GM23338 (cell line): ENCODE results near the gene KCNJ16. TPM values are rescaled to one million over a fixed set of nuclear protein-coding genes. Genes with fewer than 3 reads are reported as not detected.

Source experiments
- ATAC-seq: fragments of 200-7000 bp; cut with Tn5 transposase; 3 replicates; pipeline ENCODE4 v1.9.1; 2020
- DNase-seq: peaks from one replicate; pipeline ENCODE4 v3.0.0-alpha.2; 2015; ENCODE audit warnings: low spot score
- H2AFZ ChIP-seq: fragments of 200-600 bp; sonication (generic); 2 replicates; pipeline ENCODE4 v1.8.0; 2016; ENCODE audit warnings: antibody characterized with exemption, mild to moderate bottlenecking, moderate library complexity
- H3F3A ChIP-seq: fragments of 200-600 bp; sonication (generic); replicated peaks from 2 replicates; pipeline ENCODE4 v1.8.0; 2017; ENCODE audit warnings: antibody characterized with exemption, mixed run types, low read depth
- H3K27ac ChIP-seq: fragments of 200-600 bp; sonication (generic); 2 replicates; pipeline ENCODE4 v1.6.1; 2016; ENCODE audit warnings: low read depth
- H3K27me3 ChIP-seq: fragments of 200-600 bp; sonication (generic); 2 replicates; pipeline ENCODE4 v1.8.0; 2016; ENCODE audit warnings: mild to moderate bottlenecking, mixed run types, moderate library complexity; ENCODE audit not compliant: insufficient read depth
- H3K36me3 ChIP-seq: fragments of 200-600 bp; sonication (generic); 2 replicates; pipeline ENCODE4 v1.8.0; 2016; ENCODE audit warnings: mild to moderate bottlenecking; ENCODE audit not compliant: insufficient read depth
- H3K4me1 ChIP-seq: fragments of 200-600 bp; sonication (generic); 2 replicates; pipeline ENCODE4 v1.8.0; 2016; ENCODE audit warnings: mild to moderate bottlenecking, moderate library complexity; ENCODE audit not compliant: insufficient read depth
- H3K4me2 ChIP-seq: fragments of 200-600 bp; sonication (generic); 2 replicates; pipeline ENCODE4 v1.7.1; 2017; ENCODE audit warnings: mixed run types
- H3K4me3 ChIP-seq: fragments of 200-600 bp; sonication (generic); 2 replicates; pipeline ENCODE4 v1.6.1; 2016; ENCODE audit warnings: mixed run types
- H3K79me2 ChIP-seq: fragments of 200-600 bp; sonication (generic); replicated peaks from 2 replicates; pipeline ENCODE4 v1.8.0; 2017; ENCODE audit warnings: mild to moderate bottlenecking; ENCODE audit not compliant: insufficient read depth
- H3K9me2 ChIP-seq: fragments of 200-600 bp; sonication (generic); 2 replicates; pipeline ENCODE4 v1.8.0; 2017; ENCODE audit not compliant: insufficient read depth
- H4K20me1 ChIP-seq: fragments of 200-600 bp; sonication (generic); replicated peaks from 2 replicates; pipeline ENCODE4 v1.8.0; 2017; ENCODE audit warnings: mild to moderate bottlenecking; ENCODE audit not compliant: insufficient read depth
- H3K27ac Mint-ChIP-seq: 2 replicates; pipeline ENCODE4 v1.8.0; 2020; ENCODE audit warnings: inconsistent platforms, mild to moderate bottlenecking, moderate library complexity, mixed read lengths
- H3K27me3 Mint-ChIP-seq: 3 replicates; pipeline ENCODE4 v1.8.0; 2022; ENCODE audit warnings: low read depth, mild to moderate bottlenecking, moderate library complexity, mixed read lengths, inconsistent platforms; ENCODE audit not compliant: insufficient read depth, poor library complexity
- H3K36me3 Mint-ChIP-seq: 3 replicates; pipeline ENCODE4 v1.8.0; 2021; ENCODE audit warnings: low read depth, mild to moderate bottlenecking, inconsistent platforms, moderate library complexity, mixed read lengths
- H3K4me1 Mint-ChIP-seq: 3 replicates; pipeline ENCODE4 v1.8.0; 2020; ENCODE audit warnings: mild to moderate bottlenecking, inconsistent platforms, mixed read lengths
- H3K4me3 Mint-ChIP-seq: 3 replicates; pipeline ENCODE4 v1.8.0; 2021; ENCODE audit warnings: moderate library complexity, mild to moderate bottlenecking, inconsistent platforms, mixed read lengths
- H3K9me3 Mint-ChIP-seq: 3 replicates; pipeline ENCODE4 v1.8.0; 2020; ENCODE audit warnings: moderate library complexity, mild to moderate bottlenecking, inconsistent platforms, mixed read lengths
- CREB1 ChIP-seq: fragments of 250-450 bp; sonication (Bioruptor Pico); IDR thresholded peaks from 2 replicates; pipeline ENCODE4 v1.5.0; 2020; ENCODE audit warnings: low read depth, mild to moderate bottlenecking, moderate library complexity
- CTCF ChIP-seq, 2 experiments: fragments of 200-600 bp in 1 of 2; sonication (generic) in 1 of 2; conservative IDR thresholded peaks; 2 replicates each; pipeline versions ENCODE4 v1.5.1 to v1.6.1; 2016 to 2017; ENCODE audit warnings: antibody characterized with exemption in 2 of 2, low read depth in 2 of 2, mild to moderate bottlenecking in 2 of 2, moderate library complexity in 1 of 2
- ETS1 ChIP-seq: IDR thresholded peaks from 2 replicates; pipeline ENCODE4 v1.6.1; 2016; ENCODE audit warnings: antibody characterized with exemption
- EZH2 ChIP-seq: fragments of 200-600 bp; sonication (generic); IDR thresholded peaks from one replicate; pipeline ENCODE4 v1.8.0; 2017; ENCODE audit warnings: antibody characterized with exemption, mild to moderate bottlenecking, low read depth; ENCODE audit not compliant: unreplicated experiment
- EZH2phosphoT487 ChIP-seq: fragments of 200-600 bp; sonication (generic); IDR thresholded peaks from one replicate; pipeline ENCODE4 v1.8.1; 2018; ENCODE audit warnings: antibody characterized with exemption; ENCODE audit not compliant: unreplicated experiment
- JUNB ChIP-seq: IDR thresholded peaks from one replicate; pipeline ENCODE4 v1.6.1; 2016; ENCODE audit warnings: antibody characterized with exemption; ENCODE audit not compliant: unreplicated experiment
- NANOG ChIP-seq: IDR thresholded peaks from 2 replicates; pipeline ENCODE4 v1.6.1; 2016; ENCODE audit warnings: antibody characterized with exemption, borderline replicate concordance
- POLR2AphosphoS5 ChIP-seq: IDR thresholded peaks from 2 replicates; pipeline ENCODE4 v1.6.1; 2016; ENCODE audit warnings: antibody characterized with exemption, low read depth
- REST ChIP-seq: IDR thresholded peaks from one replicate; pipeline ENCODE4 v1.6.1; 2018; ENCODE audit warnings: antibody characterized with exemption; ENCODE audit not compliant: unreplicated experiment
- STAT1 ChIP-seq: IDR thresholded peaks from one replicate; pipeline ENCODE4 v1.6.1; 2016; ENCODE audit warnings: antibody characterized with exemption; ENCODE audit not compliant: unreplicated experiment
- ZNF114 ChIP-seq: fragments of 250-450 bp; sonication (Bioruptor Pico); IDR thresholded peaks from 2 replicates; pipeline ENCODE4 v1.5.0; 2020; ENCODE audit warnings: mild to moderate bottlenecking, moderate library complexity
- ZNF331 ChIP-seq: fragments of 250-450 bp; sonication (Bioruptor Pico); IDR thresholded peaks from 2 replicates; pipeline ENCODE4 v1.5.0; 2020; ENCODE audit warnings: low read depth, mild to moderate bottlenecking, moderate library complexity
- ZNF462 ChIP-seq: fragments of 250-450 bp; sonication (Bioruptor Pico); IDR thresholded peaks from 2 replicates; pipeline ENCODE4 v1.5.0; 2020; ENCODE audit warnings: mild to moderate bottlenecking, moderate library complexity
- polyA plus RNA-seq: library from polyadenylated mRNA; unstranded; fragments of >200 nt; fragmentation: Nextera tagmentation; extraction: Ambion mirVana; gene quantifications from 2 replicates; pipeline ENCODE4 v1.2.1, GENCODE V29; 2016
- total RNA-seq: library from RNA; depleted of rRNA; stranded (reverse); fragments of >200 nt; shearing (Covaris generic); gene quantifications from 2 replicates; pipeline ENCODE4 v1.2.3, GENCODE V29; 2014

KCNJ16 gene
- total and polyA plus RNA-seq, 2 experiments from 2014 or later, result not detected

GRCh38 chr17:70184207-70184606 is 109.2 kb downstream of the KCNJ16 start:
- Histone ChIP-seq H3K4me2 (no peak overlapping the region), H3K36me3 (no peaks in the 10 kb centered on the region), H4K20me1 (no peaks in the 10 kb centered on the region), H3K9me2 (no peaks in the 10 kb centered on the region), H3K4me3 (no peak overlapping the region), H3K27ac (no peak overlapping the region), H3K79me2 (no peaks in the 10 kb centered on the region), H3K4me1 (no peaks in the 10 kb centered on the region), H3F3A (no peaks in the 10 kb centered on the region), H3K27me3 (no peaks in the 10 kb centered on the region), H2AFZ (no peak overlapping the region)
- no peaks in the 10 kb centered on the region for H3K27me3 Mint-ChIP-seq
- peaks cover 2% of the 10 kb centered on the region; the same call in 2 of the 3 replicates for H3K4me1 Mint-ChIP-seq
- no peaks in the 10 kb centered on the region for H3K36me3 Mint-ChIP-seq
- ATAC-seq, result no peak
- DNase-seq, result no peak
- TF ChIP-seq JUNB, result no peak
- TF ChIP-seq ZNF462 (CRISPR knock-in tag), result no peak
- TF ChIP-seq ETS1, result no peak
- TF ChIP-seq REST, result no peak
- TF ChIP-seq CTCF (conservative IDR thresholded peaks at IDR 0.05; ENCODE audit: low read depth in 2 of 2), result no peak
- no peak for TF ChIP-seq CREB1 (CRISPR knock-in tag)
- TF ChIP-seq ZNF114 (CRISPR knock-in tag), result no peak
- TF ChIP-seq ZNF331 (CRISPR knock-in tag), result no peak
- no peak for TF ChIP-seq EZH2
- no peak for TF ChIP-seq STAT1
- TF ChIP-seq POLR2AphosphoS5, result no peak
- TF ChIP-seq NANOG, result no peak
- no peak for TF ChIP-seq EZH2phosphoT487
- H3K27ac Mint-ChIP-seq, result no peak overlapping the region
- no peaks in the 10 kb centered on the region for H3K9me3 Mint-ChIP-seq
- no peak overlapping the region for H3K4me3 Mint-ChIP-seq
